Measurements from ENCODE around the gene MYO15A.

MYO15A gene

DNA sequence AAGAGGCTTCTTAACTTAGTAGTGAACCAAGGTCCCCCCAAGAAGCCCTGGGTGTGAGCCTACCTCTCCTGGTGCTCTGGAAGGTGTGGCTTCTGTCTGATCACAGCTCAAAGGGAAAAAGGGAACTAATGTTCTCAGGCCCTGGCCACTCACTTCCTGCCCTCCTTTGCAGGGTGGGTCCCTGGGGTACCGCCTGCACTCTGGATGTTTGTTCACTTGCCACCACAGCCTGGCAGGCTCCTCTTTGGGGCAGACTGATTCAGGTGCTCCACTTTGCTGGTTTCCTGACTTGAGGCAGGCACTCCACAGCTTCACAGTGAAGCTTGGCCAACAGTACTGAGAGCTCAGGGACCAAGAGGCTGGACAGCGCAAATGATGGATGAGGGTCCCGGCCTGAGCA is 5.9 kb upstream of the MYO15A start:
- DNase-seq: no peak

DNA sequence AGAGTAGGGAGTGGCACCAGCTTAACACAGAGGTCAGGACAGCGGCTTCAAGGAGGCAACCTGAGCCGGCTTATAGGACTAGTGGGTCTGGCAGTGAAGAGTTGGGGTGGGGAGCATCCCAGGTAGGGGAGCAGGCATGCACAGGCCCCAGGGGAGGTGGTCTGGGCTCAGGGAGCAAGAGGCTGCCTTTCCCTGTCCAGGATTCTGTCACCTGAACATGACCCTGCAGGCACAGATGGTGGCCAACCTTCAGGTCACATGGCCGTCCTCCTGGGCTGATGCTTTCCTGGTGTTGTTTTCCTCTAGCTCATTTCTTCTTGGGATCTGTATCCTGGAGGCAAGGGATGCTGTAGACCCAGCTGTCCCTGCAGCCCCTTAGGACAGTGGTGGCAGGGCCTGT is 3.5 kb upstream of the MYO15A start:
- no peak for DNase-seq

DNA sequence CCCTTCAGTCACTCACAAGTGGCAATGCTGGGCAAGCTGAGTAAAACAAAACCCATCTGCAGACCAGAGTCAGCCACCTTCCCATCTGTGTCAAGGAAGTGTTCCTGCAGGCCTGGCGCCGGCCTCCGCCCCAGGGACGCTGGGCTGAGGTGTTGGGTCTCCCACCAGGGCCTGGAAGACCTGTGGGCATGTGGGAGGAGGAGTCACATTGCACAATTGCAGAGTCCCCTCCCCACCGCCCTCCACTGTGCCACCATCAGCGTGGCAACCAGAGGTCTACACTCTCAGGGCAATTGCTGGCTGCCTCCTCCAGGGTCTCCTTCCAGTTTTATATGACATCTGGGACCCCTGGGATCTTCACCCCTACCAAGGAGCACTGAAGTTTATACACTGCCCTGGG is 3.0 kb upstream of the MYO15A start:
- no peak for DNase-seq

DNA sequence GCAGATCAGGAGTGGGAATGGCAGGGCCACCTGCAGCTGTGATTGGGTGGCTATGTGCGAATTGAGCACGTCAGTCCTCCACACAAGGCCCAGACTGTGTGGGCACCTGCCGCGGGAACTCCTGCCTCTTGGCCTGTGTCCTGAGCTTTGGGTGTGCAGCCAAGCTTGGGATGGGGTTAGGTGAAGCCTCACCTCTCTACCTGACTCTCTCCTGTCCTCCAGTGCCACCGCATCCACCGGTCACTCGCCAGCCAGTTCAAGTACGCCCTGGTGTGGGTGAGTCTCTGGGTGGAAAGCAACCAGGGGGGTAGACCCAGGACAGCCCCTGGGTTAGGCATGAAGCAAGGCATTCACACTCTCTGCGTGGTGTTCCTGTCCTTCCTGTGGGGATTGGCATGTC is 2.3 kb upstream of the MYO15A start:
- no peak for DNase-seq

DNA sequence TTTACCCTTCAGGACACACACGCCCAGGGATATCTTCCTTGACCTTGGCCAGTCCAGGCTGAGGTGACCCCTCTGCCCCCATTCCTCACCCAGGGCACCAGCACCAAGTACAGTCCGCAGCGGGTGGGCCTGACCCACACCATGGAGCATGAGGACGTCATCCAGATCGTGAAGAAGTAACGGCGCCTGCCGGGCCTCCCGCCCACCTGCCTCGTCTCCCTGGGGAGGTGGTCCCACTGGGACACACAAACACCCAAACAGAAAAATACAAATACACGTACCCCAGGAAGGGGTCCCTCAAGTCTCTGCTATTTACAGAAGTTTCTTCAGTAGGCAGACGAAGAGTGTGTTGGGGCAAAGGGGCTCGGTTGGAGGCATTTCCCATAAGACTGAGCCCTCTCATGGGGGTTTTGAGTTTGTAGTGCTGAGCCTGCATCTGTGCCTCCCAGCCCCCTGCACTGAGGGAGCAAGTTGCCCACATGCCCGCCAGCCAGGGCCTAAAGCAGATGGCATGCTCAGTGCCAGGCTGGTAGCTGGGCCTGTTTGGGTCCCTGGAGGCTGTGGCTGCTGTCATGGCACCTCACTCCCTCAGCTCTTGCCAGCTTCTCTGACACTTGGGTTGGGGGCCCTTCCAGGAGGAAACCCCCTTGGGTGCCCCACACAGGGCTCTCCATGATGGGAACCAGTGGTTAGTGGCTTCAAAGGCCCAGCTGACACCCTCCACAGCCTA is 1.3 kb upstream of the MYO15A start:
- DNase-seq: no peak

DNA sequence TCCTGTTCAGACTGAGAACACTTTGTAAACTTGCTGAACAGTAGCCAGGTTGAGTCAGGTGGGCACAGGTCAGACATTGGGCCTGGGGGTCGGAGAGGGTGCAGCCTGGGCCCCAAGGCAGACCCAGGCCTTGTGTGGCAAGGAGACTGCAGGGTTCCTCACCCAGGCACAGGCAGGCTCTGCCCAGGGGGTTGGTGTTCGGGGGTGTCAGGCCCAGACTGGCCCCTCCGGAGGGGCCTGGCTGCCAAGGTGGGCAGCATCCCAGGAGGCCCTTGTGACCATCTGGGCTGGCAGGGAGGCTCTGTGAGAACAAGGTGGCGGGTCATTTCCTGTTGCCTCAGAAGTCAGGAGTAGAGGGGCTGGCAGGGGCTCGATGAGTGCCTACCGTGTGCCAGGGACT is 585 bp upstream of the MYO15A start:
- DNase-seq: no peak

DNA sequence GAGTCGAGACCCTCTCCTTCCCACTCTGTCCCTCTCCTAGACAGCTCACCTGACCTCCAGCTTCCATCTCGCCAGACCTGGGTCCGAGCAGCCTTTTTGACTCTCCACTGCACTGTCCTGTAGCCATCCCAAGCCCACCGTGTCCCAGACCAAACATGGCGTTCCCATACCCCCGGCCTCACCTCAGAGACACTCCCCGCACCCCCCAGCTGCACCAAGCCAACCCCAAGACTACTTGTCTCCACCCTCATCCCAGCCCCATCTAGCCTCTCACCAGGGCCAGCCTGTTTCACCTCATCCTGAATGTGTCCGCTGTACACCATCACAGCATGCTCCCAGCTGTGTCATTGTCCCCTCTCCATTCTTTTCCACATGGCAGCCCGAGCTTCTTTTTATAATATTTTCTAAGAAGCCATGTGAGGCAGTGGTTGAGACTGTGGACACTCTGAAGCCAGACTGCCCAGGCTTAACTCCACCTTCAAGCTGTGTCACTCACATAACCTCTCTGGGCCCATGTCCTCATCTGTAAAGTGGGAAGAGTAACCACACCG is 1.5 kb downstream of the MYO15A start:
- no peak for DNase-seq

DNA sequence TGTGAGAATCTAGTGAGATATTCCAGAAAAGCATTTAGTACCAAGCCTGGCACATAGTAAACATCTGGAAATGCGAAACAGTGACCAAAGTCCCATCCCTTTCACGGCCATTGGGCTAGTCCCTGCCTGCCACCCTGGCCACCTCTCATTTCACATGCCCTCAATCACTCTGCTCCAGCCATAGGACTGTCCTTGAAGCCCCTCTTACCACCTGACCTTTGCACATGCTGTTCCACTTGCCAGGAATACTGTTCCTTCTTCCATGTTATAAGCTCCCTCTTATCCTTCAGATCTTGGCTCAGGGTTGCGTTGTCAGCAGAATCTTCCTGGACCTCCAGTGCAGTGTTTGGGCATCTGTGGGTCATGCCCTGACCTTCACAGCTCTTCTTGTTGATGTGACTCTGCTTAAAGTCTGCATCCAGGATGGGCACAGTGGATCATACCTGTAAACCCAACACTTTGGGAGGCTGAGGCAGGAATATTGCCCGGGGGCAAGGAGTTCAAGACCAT is 2.1 kb downstream of the MYO15A start:
- no peak for DNase-seq

DNA sequence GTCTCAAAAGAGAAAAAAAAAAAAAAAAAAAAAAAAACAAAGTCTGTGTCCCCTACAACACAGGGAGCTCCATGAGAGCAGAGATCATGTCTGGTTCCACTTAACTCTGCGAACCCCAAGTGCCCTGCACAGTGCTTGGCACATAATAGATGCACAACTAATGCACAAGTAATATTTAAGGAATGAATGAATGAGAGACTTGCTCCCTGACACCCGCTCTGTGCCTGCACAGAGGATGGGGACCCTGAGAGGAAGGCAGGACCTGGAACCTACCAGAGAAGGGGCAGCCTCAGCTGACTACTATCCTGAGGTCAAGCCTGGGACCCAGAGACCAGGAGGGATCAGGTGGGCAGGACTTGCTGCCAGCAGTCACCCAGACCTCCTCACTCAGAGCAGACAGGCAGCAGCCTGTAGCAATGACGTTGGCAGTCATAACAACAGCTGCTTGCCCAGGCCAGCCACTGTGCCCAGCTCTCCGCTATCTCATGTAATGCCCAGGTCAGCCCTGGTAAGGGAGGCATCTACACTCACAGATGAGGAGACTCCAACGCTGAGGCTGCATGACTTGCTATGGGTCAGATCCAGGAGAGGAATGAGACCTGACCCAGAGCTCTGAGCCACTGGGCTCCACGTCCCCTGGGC is 2.9 kb downstream of the MYO15A start:
- DNase-seq: no peak

DNA sequence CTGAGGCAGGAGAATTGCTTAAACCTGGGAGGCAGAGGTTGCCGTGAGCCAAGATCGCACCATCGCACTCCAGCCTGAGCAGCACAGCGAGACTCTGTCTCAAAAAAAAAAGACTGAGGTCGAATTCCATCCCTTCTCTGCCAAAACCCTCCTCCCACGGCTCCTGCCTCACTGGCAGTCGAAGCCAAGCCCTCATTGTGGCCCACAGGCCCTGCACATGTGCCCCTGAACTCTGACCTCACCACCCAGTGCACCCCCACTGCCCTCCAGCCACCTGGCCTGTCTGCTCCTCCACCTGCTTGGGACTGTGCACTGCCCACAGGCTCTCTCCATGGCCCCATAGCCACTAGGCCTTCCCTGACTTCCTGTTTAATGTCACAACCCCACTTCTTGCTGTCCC is 7.0 kb downstream of the MYO15A start:
- DNase-seq: no peak

DNA sequence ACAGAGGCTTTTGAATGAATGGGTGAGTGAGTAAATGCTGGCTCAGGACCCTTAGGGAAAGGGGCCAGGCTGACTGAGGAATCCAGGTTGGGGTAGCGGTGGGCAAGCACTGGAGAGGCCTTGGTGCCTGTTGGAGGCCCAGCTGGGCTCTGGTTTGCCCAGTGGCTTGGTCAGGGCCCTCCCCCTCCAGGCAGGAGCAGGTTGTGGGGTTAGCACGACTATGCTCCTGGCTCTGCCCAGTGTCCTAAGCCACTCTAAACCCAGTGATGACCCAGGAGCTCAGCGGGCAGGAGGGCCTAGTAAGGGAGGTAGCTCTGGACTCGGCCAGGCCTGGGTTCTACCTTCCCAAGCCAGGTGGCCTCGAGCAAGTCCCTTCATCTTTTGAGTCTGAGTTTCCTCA is 7.5 kb downstream of the MYO15A start:
- no peak for DNase-seq

DNA sequence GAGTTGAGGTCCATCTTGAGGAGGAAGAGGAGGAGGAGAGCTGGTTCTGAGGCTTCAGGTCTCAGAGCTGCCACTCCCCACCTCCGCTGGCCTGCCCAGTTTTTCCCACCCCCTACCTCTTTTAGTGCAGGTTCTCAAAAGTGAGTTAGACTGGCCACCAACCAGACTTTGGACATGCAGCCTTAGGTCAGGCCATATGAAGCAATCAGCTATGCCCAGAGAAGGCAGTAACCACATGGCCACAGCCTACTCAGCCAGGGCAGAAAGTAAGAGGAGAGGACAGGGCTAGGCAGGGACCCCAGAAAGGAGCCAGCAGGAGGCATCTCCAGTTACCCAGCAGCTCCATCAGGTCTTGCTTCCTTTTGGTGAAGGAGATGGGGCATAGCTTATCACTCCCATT is 9.0 kb downstream of the MYO15A start:
- no peak for DNase-seq

DNA sequence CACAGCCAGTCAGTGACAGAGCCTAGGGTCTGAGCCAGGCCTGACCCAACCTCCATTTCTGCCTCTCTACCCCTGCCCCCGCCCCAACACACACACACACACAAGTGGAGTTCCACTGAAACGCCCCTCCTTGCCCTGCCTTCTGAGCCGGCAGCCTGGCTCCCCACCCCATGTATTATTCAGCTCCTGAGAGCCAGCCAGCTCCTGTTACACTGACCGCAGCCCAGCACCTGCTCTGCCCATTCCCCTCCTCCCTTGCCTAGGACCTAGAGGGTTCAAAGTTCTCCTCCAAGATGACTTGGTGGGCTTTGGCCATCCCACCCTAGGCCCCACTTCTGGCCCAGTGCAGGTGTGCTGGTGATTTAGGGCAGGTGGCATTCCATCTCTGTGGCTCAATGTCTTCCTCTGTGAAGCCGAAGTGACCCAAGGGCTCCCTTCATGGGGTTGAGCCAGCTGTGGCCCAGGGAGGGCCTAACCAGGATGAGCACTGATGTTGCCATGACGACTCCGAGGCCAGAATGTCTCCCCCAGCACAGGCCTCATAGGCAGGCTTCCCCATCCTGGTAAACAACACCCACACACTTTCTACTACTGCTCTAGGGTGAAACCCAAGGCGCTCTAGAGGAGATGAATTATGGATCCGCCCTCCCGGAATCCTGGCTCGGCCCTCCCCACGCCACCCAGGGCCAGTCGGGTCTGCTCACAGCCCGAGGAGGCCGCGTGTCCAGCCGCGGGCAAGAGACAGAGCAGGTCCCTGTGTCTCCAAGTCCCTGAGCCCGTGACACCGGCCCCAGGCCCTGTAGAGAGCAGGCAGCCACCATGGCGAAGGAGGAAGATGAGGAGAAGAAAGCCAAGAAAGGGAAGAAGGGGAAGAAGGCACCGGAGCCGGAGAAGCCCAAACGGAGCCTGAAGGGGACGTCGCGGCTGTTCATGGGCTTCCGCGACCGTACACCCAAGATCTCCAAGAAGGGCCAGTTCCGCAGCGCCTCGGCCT is 9.7 kb downstream of the MYO15A start:
- DNase-seq: no peak

DNA sequence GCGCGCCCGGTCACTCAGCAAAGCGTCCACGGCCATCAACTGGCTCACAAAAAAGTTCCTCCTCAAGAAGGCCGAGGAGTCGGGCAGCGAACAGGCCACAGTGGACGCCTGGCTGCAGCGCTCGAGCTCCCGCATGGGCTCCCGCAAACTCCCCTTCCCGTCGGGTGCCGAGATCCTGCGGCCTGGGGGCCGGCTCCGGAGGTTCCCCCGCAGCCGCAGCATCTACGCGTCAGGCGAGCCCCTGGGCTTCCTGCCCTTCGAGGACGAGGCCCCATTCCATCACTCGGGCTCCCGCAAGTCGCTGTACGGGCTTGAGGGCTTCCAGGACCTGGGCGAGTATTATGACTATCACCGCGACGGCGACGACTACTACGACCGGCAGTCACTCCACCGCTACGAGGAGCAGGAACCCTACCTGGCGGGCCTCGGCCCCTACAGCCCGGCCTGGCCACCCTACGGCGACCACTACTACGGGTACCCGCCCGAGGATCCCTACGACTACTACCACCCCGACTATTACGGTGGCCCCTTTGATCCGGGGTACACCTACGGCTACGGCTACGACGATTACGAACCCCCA is 10.7 kb downstream of the MYO15A start:
- no peak for DNase-seq

DNA sequence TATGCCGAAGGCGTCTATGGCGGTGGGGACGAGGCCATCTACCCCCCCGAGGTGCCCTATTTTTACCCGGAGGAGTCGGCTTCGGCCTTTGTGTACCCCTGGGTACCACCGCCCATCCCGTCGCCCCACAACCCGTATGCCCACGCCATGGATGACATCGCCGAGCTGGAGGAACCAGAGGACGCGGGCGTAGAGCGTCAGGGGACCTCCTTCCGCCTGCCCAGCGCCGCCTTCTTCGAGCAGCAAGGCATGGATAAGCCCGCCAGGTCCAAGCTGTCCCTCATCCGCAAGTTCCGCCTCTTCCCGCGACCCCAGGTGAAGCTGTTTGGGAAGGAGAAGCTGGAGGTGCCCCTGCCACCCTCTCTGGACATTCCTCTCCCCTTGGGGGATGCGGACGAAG is 11.4 kb downstream of the MYO15A start:
- no peak for DNase-seq

DNA sequence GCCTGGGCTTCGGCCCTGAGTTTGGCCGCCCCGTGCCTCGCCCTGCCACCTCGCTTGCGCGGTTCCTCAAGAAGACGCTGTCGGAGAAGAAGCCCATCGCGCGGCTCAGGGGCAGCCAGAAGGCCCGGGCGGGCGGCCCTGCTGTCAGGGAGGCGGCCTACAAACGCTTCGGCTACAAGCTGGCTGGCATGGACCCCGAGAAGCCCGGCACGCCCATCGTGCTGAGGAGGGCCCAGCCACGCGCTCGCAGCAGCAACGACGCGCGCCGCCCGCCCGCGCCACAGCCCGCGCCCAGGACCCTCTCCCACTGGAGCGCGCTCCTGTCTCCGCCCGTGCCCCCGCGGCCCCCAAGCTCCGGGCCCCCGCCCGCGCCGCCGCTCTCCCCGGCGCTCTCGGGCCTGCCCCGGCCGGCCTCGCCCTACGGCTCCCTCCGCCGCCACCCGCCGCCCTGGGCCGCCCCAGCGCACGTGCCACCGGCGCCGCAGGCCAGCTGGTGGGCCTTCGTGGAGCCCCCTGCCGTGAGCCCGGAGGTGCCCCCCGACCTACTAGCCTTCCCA is 12.0 kb downstream of the MYO15A start:
- DNase-seq: no peak

DNA sequence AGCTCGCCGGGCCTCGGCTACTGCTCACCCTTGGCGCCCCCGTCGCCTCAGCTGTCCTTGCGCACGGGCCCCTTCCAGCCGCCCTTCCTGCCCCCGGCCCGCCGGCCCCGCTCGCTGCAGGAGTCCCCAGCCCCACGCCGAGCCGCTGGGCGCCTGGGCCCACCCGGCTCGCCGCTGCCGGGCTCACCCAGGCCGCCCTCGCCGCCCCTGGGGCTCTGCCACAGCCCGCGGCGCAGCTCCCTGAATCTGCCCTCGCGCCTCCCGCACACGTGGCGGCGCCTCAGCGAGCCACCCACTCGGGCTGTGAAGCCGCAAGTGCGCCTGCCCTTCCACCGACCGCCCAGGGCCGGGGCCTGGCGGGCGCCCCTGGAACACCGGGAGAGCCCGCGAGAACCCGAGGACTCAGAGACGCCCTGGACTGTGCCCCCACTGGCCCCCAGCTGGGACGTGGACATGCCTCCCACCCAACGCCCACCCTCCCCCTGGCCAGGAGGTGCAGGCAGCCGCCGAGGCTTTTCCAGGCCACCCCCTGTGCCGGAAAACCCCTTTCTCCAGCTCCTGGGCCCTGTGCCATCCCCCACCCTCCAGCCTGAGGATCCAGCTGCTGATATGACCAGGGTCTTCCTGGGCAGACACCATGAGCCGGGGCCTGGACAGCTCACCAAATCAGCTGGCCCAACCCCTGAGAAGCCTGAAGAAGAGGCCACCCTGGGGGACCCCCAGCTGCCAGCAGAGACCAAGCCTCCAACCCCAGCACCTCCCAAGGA is 12.8 kb downstream of the MYO15A start:
- DNase-seq: no peak

DNA sequence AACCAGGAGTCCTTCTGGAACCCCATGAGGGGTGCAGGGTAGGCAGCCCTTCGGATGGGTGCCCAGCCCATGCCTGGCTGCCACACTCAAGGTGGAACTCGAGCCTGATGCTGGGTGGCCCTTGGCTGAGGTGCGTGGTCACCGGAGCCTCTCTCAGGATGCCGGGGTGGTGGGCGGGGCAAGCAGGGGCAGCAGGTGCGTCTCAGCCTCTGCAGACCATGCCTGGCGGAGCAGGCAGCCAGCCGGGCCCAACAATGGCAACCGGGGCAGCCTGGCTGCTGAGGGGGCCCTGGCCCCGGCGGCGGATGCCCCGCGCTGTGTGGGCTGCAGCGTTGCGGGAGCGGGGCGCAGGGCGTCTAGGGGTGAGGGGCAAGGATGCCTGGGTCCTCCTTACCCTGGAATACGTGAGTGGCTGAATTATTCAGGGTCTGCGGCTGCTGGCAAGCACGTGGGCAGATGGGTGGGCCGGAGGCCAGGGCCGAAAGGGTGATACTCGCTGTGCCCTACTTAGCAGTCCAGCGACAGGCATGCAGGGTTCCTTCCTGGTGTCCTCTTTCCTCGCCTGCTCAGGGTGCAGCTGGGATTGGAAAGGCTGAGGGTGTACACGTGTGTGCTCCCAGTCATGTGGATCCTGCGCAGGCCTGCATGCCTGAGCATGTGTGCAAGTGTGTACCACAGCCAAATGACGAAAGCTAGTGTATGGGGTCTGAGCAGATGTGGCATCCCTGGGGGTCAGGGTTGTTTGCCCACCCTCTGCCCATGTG is 14.6 kb downstream of the MYO15A start:
- DNase-seq: no peak

DNA sequence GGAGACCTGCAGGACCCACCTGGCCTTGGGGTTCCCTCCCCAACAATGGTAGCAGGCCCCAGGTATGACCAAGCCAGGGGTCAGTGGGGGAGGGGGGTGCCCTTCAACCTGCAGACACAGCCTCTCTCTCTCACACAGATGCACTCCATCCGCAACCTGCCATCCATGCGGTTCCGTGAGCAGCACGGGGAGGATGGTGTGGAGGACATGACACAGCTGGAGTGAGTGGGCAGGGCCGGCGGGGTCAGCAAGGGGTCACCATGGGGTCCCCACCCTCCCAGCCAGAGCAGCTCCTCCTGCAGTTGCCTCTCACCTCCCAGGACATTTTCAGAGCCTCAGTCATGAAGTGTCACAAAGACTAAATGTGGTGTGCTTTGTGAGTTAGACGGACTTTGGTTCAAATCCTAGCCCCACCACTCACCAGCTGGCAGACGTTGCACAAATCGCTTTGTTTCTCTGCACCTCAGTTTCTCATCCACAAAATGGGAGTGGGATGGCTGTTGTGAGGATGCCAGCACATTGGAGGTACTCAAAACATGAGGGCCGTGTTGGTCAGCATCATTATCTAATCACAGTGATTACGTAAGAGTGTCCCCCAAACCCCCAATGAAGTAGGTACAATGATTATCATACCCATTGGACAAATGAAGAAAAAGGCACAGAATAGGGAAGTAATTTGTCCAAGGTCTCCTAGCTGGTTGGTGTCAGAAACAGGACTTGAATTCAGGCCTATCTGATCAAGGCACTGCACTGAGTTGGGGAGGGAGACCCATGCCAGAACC is 16.0 kb downstream of the MYO15A start:
- no peak for DNase-seq

DNA sequence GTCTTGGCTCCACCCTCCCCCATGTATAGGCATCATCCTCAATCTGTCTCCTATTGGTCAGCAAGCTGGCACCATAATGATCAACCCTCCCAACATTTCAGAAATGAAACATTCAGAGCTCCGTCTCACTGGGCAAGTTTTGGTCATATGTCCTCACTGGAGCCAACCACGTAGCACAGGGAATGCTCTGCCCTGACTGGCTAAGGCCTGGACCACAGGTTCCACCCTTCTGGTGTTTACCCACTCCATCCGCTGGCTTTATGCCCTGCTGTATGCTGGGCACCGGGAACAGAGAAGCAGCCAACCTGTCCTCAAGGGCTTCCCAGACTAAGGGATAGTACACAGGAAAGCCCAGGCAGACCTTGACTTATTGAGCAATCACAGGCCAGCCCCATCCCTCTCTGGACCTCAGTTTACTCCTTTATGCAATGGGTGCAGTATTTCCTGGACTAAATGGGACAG is 20.5 kb downstream of the MYO15A start:
- no peak for DNase-seq
